H1 (cell line): Measurements from ENCODE around the gene CHST11. TPM values are rescaled to one million over a fixed set of nuclear protein-coding genes. Genes with fewer than 3 reads are reported as not detected.

Experiments used
- BRCA1 ChIP-seq: IDR thresholded peaks from 2 replicates; pipeline ENCODE4 v1.6.1; 2012; ENCODE audit warnings: low read depth, low read length, improper control_type of control experiment
- CBX8 ChIP-seq: fragments of 300-800, 300-1000 bp; sonication (generic); IDR thresholded peaks from 2 replicates; pipeline ENCODE4 v1.7.1; 2016; ENCODE audit warnings: low read depth, low read length, borderline replicate concordance
- CHD7 ChIP-seq: fragments of 300-600 bp; sonication (generic); IDR thresholded peaks from 2 replicates; pipeline ENCODE4 v1.7.1; 2012; ENCODE audit warnings: low read length, moderate library complexity, mild to moderate bottlenecking, inconsistent platforms; ENCODE audit not compliant: insufficient replicate concordance
- EGR1 ChIP-seq: IDR thresholded peaks from 2 replicates; pipeline ENCODE4 v1.6.1; 2011; ENCODE audit warnings: low read depth, low read length, borderline replicate concordance
- HDAC6 ChIP-seq: IDR thresholded peaks from one replicate; pipeline ENCODE4 v1.7.1; 2012; ENCODE audit warnings: low read depth, mild to moderate bottlenecking, inconsistent platforms, low read length, moderate library complexity
- POLR2A ChIP-seq, 2 experiments: IDR thresholded peaks; 1 replicate in 1 of 2; 2 replicates in 1 of 2; pipeline ENCODE4 v1.6.1; 2011; ENCODE audit warnings: low read depth in 2 of 2, low read length in 2 of 2, mild to moderate bottlenecking in 2 of 2; ENCODE audit errors: control extremely low read depth in 1 of 2
- TAF7 ChIP-seq: optimal IDR thresholded peaks from 2 replicates; pipeline ENCODE3; 2011; ENCODE audit warnings: low read depth, mild to moderate bottlenecking, inconsistent platforms, low read length, moderate library complexity, borderline replicate concordance
- polyA plus RNA-seq, 7 experiments: library from polyadenylated mRNA; depleted of rRNA in 3 of 7; stranded (reverse) in 5 of 7; unstranded in 2 of 7; fragments of >200 nt in 5 of 7; fragments of 200-250 nt in 2 of 7; gene quantifications; 1 replicate in 5 of 7; 2 replicates in 1 of 7; 4 replicates in 1 of 7; pipeline versions ENCODE4 v1.2.1 to v1.2.3, GENCODE V29; 2011 to 2013; ENCODE audit warnings: missing spikeins in 2 of 7, mixed read lengths in 2 of 7
- total RNA-seq: library from RNA; stranded (reverse); fragmentation: NEBNext Ultra II Directional; extraction: Animal tissue kit (Norgen Biotek cat#: 25700); gene quantifications from 2 replicates; pipeline ENCODE4 v1.2.1, GENCODE V29; 2021

Gene CHST11
- total and polyA plus RNA-seq, 2 of the 8 experiments (the other 6 are each of a cell fraction or from before 2014, with no cell fraction given): 14.4 to 20.8 TPM

- no peak for TF ChIP-seq CHD7
- TF ChIP-seq EGR1: no peak
- TF ChIP-seq TAF7: no peak
- TF ChIP-seq HDAC6: no peak
- no peak for TF ChIP-seq CBX8
- TF ChIP-seq BRCA1: no peak
- no peak for TF ChIP-seq POLR2A (IDR thresholded peaks at IDR 0.05; ENCODE audit: control extremely low read depth in 1 of 2, low read depth in 2 of 2, low read length in 2 of 2)
Observed at GRCh38 chr12:104668274-104668718, 211.5 kb downstream of the CHST11 start (continued).
